HG02763 (cell line): Measurements from ENCODE around the gene ZNHIT6.

Source experiments
- ATAC-seq: cut with Tn5 transposase; IDR thresholded peaks from one replicate; pipeline ENCODE4 v1.9.1; 2021; ENCODE audit warnings: mild to moderate bottlenecking, moderate library complexity; ENCODE audit not compliant: unreplicated experiment

The ZNHIT6 gene

DNA sequence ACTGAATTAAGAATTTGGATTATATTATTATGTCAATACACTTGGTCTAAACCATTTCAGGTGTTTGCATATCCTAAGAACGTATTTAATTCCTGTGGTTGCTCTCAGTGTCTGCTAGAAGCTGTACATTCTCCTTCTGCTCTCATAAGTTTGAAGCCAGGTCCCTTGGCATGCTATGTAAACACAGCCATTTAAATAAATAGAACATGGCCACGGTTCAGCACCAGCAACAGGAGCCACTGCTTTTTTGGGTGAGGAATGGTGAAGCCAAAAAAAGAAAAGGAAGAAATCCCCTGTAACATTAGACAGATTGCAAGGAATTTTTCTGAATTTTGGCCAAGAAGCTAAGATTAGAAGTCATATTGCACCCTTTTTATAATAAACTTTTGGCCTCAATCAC, 108.6 kb downstream of the ZNHIT6 start:
- no peak for ATAC-seq
